SK-N-SH treated with all-trans-retinoic acid at 6 μM for 48 hours (cell line): ENCODE data around the gene RBM14.

ENCODE experiments used
- ATAC-seq: fragments of 200-7000 bp; cut with Tn5 transposase; 3 replicates; pipeline ENCODE4 v1.9.1; 2020; ENCODE audit warnings: mild to moderate bottlenecking, moderate library complexity
- ARNTL ChIP-seq: fragments of 450-650 bp; formaldehyde crosslinking; IDR thresholded peaks from 2 replicates; pipeline ENCODE4 v1.5.0; 2020; ENCODE audit warnings: low read depth, mild to moderate bottlenecking, moderate library complexity, borderline replicate concordance
- CREB5 ChIP-seq: fragments of 250-450 bp; sonication (Bioruptor Pico); IDR thresholded peaks from 2 replicates; pipeline ENCODE4 v1.5.1; 2020; ENCODE audit warnings: low read depth, mild to moderate bottlenecking, moderate library complexity
- CSDC2 ChIP-seq: fragments of 250-450 bp; sonication (Bioruptor Pico); IDR thresholded peaks from 2 replicates; pipeline ENCODE4 v1.5.0; 2020; ENCODE audit warnings: mild to moderate bottlenecking, moderate library complexity
- ESRRG ChIP-seq: fragments of 250-450 bp; sonication (Bioruptor Pico); IDR thresholded peaks from 2 replicates; pipeline ENCODE4 v1.6.1; 2021; ENCODE audit warnings: mild to moderate bottlenecking
- ISL1 ChIP-seq: fragments of 250-450 bp; sonication (Bioruptor Pico); IDR thresholded peaks from 2 replicates; pipeline ENCODE4 v2.1.2; 2022; ENCODE audit warnings: mild to moderate bottlenecking, moderate library complexity
- OSR1 ChIP-seq: fragments of 250-450 bp; sonication (Bioruptor Pico); IDR thresholded peaks from 2 replicates; pipeline ENCODE4 v1.8.0; 2022; ENCODE audit warnings: moderate library complexity, mild to moderate bottlenecking, inconsistent platforms
- PATZ1 ChIP-seq: fragments of 250-450 bp; sonication (Bioruptor Pico); IDR thresholded peaks from 2 replicates; pipeline ENCODE4 v1.8.0; 2020; ENCODE audit warnings: mild to moderate bottlenecking, moderate library complexity, borderline replicate concordance
- POU6F1 ChIP-seq: fragments of 250-450 bp; sonication (Bioruptor Pico); IDR thresholded peaks from 2 replicates; pipeline ENCODE4 v1.8.0; 2021; ENCODE audit warnings: low read depth, mild to moderate bottlenecking, moderate library complexity, borderline replicate concordance
- PPARA ChIP-seq: fragments of 250-450 bp; sonication (Bioruptor Pico); IDR thresholded peaks from 2 replicates; pipeline ENCODE4 v1.5.0; 2020; ENCODE audit warnings: mild to moderate bottlenecking, borderline replicate concordance
- RARB ChIP-seq: fragments of 250-450 bp; sonication (Bioruptor Pico); IDR thresholded peaks from 2 replicates; pipeline ENCODE4 v1.8.0; 2021; ENCODE audit warnings: mild to moderate bottlenecking, moderate library complexity
- SNAI2 ChIP-seq: fragments of 250-450 bp; sonication (Bioruptor Pico); IDR thresholded peaks from 2 replicates; pipeline ENCODE4 v1.5.0; 2020; ENCODE audit warnings: mild to moderate bottlenecking, moderate library complexity
- TCF4 ChIP-seq: fragments of 250-450 bp; sonication (Bioruptor Pico); IDR thresholded peaks from 2 replicates; pipeline ENCODE4 v1.8.0; 2021; ENCODE audit warnings: mild to moderate bottlenecking, moderate library complexity, borderline replicate concordance
- TOX ChIP-seq: fragments of 250-450 bp; sonication (Bioruptor Pico); IDR thresholded peaks from 2 replicates; pipeline ENCODE4 v1.8.0; 2021; ENCODE audit warnings: mild to moderate bottlenecking, moderate library complexity, borderline replicate concordance
- TSHZ2 ChIP-seq: fragments of 250-450 bp; sonication (Bioruptor Pico); IDR thresholded peaks from 2 replicates; pipeline ENCODE4 v1.5.0; 2020; ENCODE audit warnings: mild to moderate bottlenecking, moderate library complexity
- ZC3H10 ChIP-seq: fragments of 250-450 bp; sonication (Bioruptor Pico); IDR thresholded peaks from 2 replicates; pipeline ENCODE4 v1.5.1; 2021; ENCODE audit warnings: mild to moderate bottlenecking, moderate library complexity
- ZFP3 ChIP-seq: fragments of 250-450 bp; sonication (Bioruptor Pico); IDR thresholded peaks from 2 replicates; pipeline ENCODE4 v1.5.0; 2020; ENCODE audit warnings: mild to moderate bottlenecking, moderate library complexity
- ZFP30 ChIP-seq: fragments of 450-650 bp; formaldehyde crosslinking; IDR thresholded peaks from 2 replicates; pipeline ENCODE4 v1.5.0; 2022; ENCODE audit warnings: mild to moderate bottlenecking, moderate library complexity
- ZNF565 ChIP-seq: fragments of 450-650 bp; formaldehyde crosslinking; conservative IDR thresholded peaks from 2 replicates; pipeline ENCODE4 v1.5.0; 2020; ENCODE audit warnings: low read depth, mild to moderate bottlenecking, moderate library complexity
- ZNF70 ChIP-seq: fragments of 450-650 bp; formaldehyde crosslinking; IDR thresholded peaks from 2 replicates; pipeline ENCODE4 v1.5.0; 2020; ENCODE audit warnings: mild to moderate bottlenecking, moderate library complexity
- ZNF8 ChIP-seq: fragments of 450-650 bp; formaldehyde crosslinking; IDR thresholded peaks from 2 replicates; pipeline ENCODE4 v1.5.0; 2020; ENCODE audit warnings: mild to moderate bottlenecking, moderate library complexity

RBM14 gene

GRCh38 chr11:66568124-66568916, 48.1 kb upstream of the RBM14 start, which contains the start of gene CTSF:
Gene CTSF (minus strand): TSS chr11:66568606. CDS start chr11:66568486, 120 bp downstream.
- ATAC-seq, result peak; percentile 97
- TF ChIP-seq ESRRG (CRISPR knock-in tag), result no peak
- TF ChIP-seq PPARA (CRISPR knock-in tag), result no peak
- no peak for TF ChIP-seq RARB (CRISPR knock-in tag)
- TF ChIP-seq ZNF565, result no peak
- no peak for TF ChIP-seq TOX
- no peak for TF ChIP-seq CSDC2 (CRISPR knock-in tag)
- TF ChIP-seq POU6F1 (CRISPR knock-in tag), result no peak
- no peak for TF ChIP-seq ARNTL (CRISPR knock-in tag)
- no peak for TF ChIP-seq TCF4 (CRISPR knock-in tag)
- no peak for TF ChIP-seq TSHZ2
- no peak for TF ChIP-seq ZNF8 (CRISPR knock-in tag)
- no peak for TF ChIP-seq SNAI2
- TF ChIP-seq CREB5 (CRISPR knock-in tag), result no peak
- TF ChIP-seq OSR1, result no peak
- TF ChIP-seq ZNF70, result no peak
- no peak for TF ChIP-seq ZFP30 (CRISPR knock-in tag)
- TF ChIP-seq ZFP3 (CRISPR knock-in tag), result no peak

- TF ChIP-seq ZC3H10 (no peak), OSR1 (no peak), RARB (CRISPR knock-in tag) (no peak), TOX (no peak)
- ATAC-seq, result no peak
Measured at GRCh38 chr11:66569076-66569475, 47.4 kb upstream of the RBM14 start.

GRCh38 chr11:66570079-66570849, 46.2 kb upstream of the RBM14 start:
- no peak for ATAC-seq
- TF ChIP-seq ZNF70 (no peak), OSR1 (no peak), TSHZ2 (no peak), ZFP30 (CRISPR knock-in tag) (no peak), ISL1 (no peak), PPARA (CRISPR knock-in tag) (no peak), ZFP3 (CRISPR knock-in tag) (no peak), SNAI2 (no peak), PATZ1 (CRISPR knock-in tag) (no peak), RARB (CRISPR knock-in tag) (no peak), ZC3H10 (no peak), ESRRG (CRISPR knock-in tag) (no peak)
